ENCODE data around the gene MEIKIN. TPM values are rescaled to one million over a fixed set of nuclear protein-coding genes. Genes with fewer than 3 reads are reported as not detected.

Gene MEIKIN
- total and polyA plus RNA-seq, 2 donors (not counting 3 experiments of a cell fraction or from before 2014, with no cell fraction given) = not detected

- DNase-seq (ENCODE audit: low read depth, low spot score) (no peak), FAIRE-seq (no peak)
- ChIA-PET POLR2A (no interaction called here), CTCF (no interaction called here)
- Histone ChIP-seq H3K79me2 (ENCODE audit: control insufficient read depth, insufficient read depth, low read length) (peaks cover 95% of the 10 kb centered on the region), H3K9ac (replicated peaks; ENCODE audit: extremely low read depth, insufficient read depth, low read length) (no peak overlapping the region), H3K27me3 (ENCODE audit: control insufficient read depth in 2 of 2, insufficient read depth in 2 of 2, low read length in 2 of 2) (no peaks in the 10 kb centered on the region), H3K4me2 (ENCODE audit: insufficient read depth, low read length) (no peak overlapping the region), H3K4me1 (ENCODE audit: control insufficient read depth, extremely low read depth, insufficient read depth, low read length) (no peaks in the 10 kb centered on the region), H3K36me3 (ENCODE audit: control insufficient read depth in 2 of 2, extremely low read depth in 1 of 2, insufficient read depth in 2 of 2, low read length in 2 of 2) (no peaks in the 10 kb centered on the region), H3K27ac (ENCODE audit: insufficient read depth, low read depth, low read length) (no peak overlapping the region), H3K9me1 (replicated peaks; ENCODE audit: control insufficient read depth, extremely low read depth, insufficient read depth, low read length) (no peaks in the 10 kb centered on the region), H4K20me1 (replicated peaks; ENCODE audit: control insufficient read depth, extremely low read depth, insufficient read depth, low read length) (peaks cover 5% of the 10 kb centered on the region), H2AFZ (ENCODE audit: low read depth, low read length) (no peak overlapping the region), H3K9me3 (replicated peaks; ENCODE audit: control insufficient read depth, insufficient read depth, low read length) (no peaks in the 10 kb centered on the region), H3K4me3 (replicated peaks in 1 of 3; ENCODE audit: insufficient read depth in 1 of 3, low read depth in 1 of 3, low read length in 3 of 3) (no peak overlapping the region)
- dilution Hi-C loops (cut with MboI; ENCODE audit: extremely low pct_ligation_motif_present, low sequenced_read_pairs) (no loop called here), intact Hi-C loops (cut with micrococcal nuclease) (no loop called here)
- BruUV-seq (replicated peaks) = no TSS peak
- TF ChIP-seq, protein P1, sequence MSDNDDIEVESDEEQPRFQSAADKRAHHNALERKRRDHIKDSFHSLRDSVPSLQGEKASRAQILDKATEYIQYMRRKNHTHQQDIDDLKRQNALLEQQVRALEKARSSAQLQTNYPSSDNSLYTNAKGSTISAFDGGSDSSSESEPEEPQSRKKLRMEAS (IDR thresholded peaks at IDR 0.05; ENCODE audit: insufficient read depth, insufficient read length) = no peak
- TF ChIP-seq, protein P2, sequence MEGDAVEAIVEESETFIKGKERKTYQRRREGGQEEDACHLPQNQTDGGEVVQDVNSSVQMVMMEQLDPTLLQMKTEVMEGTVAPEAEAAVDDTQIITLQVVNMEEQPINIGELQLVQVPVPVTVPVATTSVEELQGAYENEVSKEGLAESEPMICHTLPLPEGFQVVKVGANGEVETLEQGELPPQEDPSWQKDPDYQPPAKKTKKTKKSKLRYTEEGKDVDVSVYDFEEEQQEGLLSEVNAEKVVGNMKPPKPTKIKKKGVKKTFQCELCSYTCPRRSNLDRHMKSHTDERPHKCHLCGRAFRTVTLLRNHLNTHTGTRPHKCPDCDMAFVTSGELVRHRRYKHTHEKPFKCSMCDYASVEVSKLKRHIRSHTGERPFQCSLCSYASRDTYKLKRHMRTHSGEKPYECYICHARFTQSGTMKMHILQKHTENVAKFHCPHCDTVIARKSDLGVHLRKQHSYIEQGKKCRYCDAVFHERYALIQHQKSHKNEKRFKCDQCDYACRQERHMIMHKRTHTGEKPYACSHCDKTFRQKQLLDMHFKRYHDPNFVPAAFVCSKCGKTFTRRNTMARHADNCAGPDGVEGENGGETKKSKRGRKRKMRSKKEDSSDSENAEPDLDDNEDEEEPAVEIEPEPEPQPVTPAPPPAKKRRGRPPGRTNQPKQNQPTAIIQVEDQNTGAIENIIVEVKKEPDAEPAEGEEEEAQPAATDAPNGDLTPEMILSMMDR (IDR thresholded peaks at IDR 0.05; ENCODE audit: extremely low read depth in 1 of 2, insufficient read depth in 1 of 2, low read depth in 1 of 2, low read length in 2 of 2) = no peak
- TF ChIP-seq GATA2 (IDR thresholded peaks at IDR 0.05; ENCODE audit: insufficient read depth, insufficient read length, low read depth, low read length) = no peak
Observed at GRCh38 chr5:131759704-131760103, 185.8 kb downstream of the MEIKIN start.

DNA sequence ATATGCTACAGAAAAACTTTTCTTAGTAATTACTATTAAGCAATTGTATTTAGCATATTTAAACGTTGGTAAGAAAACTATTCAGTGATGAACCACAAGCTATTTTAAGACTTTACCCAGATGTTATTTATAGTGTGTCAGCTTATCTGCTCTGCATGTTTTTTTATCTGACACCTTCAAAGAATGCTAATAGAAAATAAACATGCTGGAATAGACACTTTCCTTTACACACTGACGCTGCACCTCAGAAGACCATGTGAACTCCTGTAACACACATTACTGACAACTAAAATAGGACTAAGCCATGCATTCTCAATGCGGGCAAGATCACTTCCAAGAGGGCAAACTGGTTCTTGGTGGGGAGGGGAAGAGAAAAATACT lies 187.0 kb downstream of the MEIKIN start:
- Histone ChIP-seq H3K9me1 (replicated peaks; ENCODE audit: control insufficient read depth, extremely low read depth, insufficient read depth, low read length) (no peaks in the 10 kb centered on the region), H3K4me2 (ENCODE audit: insufficient read depth, low read length) (no peak overlapping the region), H3K9me3 (replicated peaks; ENCODE audit: control insufficient read depth, insufficient read depth, low read length) (no peaks in the 10 kb centered on the region), H3K27me3 (ENCODE audit: control insufficient read depth in 2 of 2, insufficient read depth in 2 of 2, low read length in 2 of 2) (no peaks in the 10 kb centered on the region), H3K36me3 (ENCODE audit: control insufficient read depth in 2 of 2, extremely low read depth in 1 of 2, insufficient read depth in 2 of 2, low read length in 2 of 2) (no peaks in the 10 kb centered on the region), H3K4me3 (replicated peaks in 1 of 3; ENCODE audit: insufficient read depth in 1 of 3, low read depth in 1 of 3, low read length in 3 of 3) (no peak overlapping the region), H3K9ac (replicated peaks; ENCODE audit: extremely low read depth, insufficient read depth, low read length) (no peak overlapping the region), H4K20me1 (replicated peaks; ENCODE audit: control insufficient read depth, extremely low read depth, insufficient read depth, low read length) (peaks cover 5% of the 10 kb centered on the region), H3K79me2 (ENCODE audit: control insufficient read depth, insufficient read depth, low read length) (peaks cover 94% of the 10 kb centered on the region), H3K4me1 (ENCODE audit: control insufficient read depth, extremely low read depth, insufficient read depth, low read length) (no peaks in the 10 kb centered on the region), H2AFZ (ENCODE audit: low read depth, low read length) (no peak overlapping the region), H3K27ac (ENCODE audit: insufficient read depth, low read depth, low read length) (no peak overlapping the region)
- dilution Hi-C loops (cut with MboI; ENCODE audit: extremely low pct_ligation_motif_present, low sequenced_read_pairs) (no loop called here), intact Hi-C loops (cut with micrococcal nuclease) (no loop called here)
- ChIA-PET CTCF (no interaction called here), POLR2A (no interaction called here)
- FAIRE-seq (no peak), DNase-seq (ENCODE audit: low read depth, low spot score) (no peak)
- BruUV-seq (replicated peaks) = no TSS peak
- TF ChIP-seq EZH2 (IDR thresholded peaks at IDR 0.05; ENCODE audit: borderline replicate concordance, low read depth, low read length, severe bottlenecking) = no peak
- TF ChIP-seq GATA2 (IDR thresholded peaks at IDR 0.05; ENCODE audit: insufficient read depth, insufficient read length, low read depth, low read length) = no peak
- TF ChIP-seq, protein P2 (IDR thresholded peaks at IDR 0.05; ENCODE audit: extremely low read depth in 1 of 2, insufficient read depth in 1 of 2, low read depth in 1 of 2, low read length in 2 of 2) = no peak
- no peak for TF ChIP-seq JUN (IDR thresholded peaks at IDR 0.05; ENCODE audit: borderline replicate concordance, insufficient read depth, insufficient read length, low read depth)
- no peak for TF ChIP-seq POLR2AphosphoS5 (IDR thresholded peaks at IDR 0.05; ENCODE audit: insufficient read depth, low read depth, low read length)
- no peak for TF ChIP-seq POLR2A (IDR thresholded peaks at IDR 0.05; ENCODE audit: low read depth, low read length)
- TF ChIP-seq, protein P1 (IDR thresholded peaks at IDR 0.05; ENCODE audit: insufficient read depth, insufficient read length) = no peak
- no peak for TF ChIP-seq FOS (IDR thresholded peaks at IDR 0.05; ENCODE audit: borderline replicate concordance, insufficient read depth, low read length)
- TF ChIP-seq MYC (IDR thresholded peaks at IDR 0.05; ENCODE audit: low read depth, low read length) = no peak

Data from endothelial cell of umbilical vein (primary cell).